ENCODE results near the gene STK38. TPM values are rescaled to one million over a fixed set of nuclear protein-coding genes. Genes with fewer than 3 reads are reported as not detected.

The STK38 gene
- total RNA-seq, 1 donor from 2014 or later = 41.4 TPM

- H3K27ac Mint-ChIP-seq (ENCODE audit: unreplicated experiment) = no peak overlapping the region
- peaks cover 24% of the 10 kb centered on the region for H3K36me3 Mint-ChIP-seq (ENCODE audit: low read depth, unreplicated experiment)
- TF ChIP-seq CTCF (IDR thresholded peaks at IDR 0.05; ENCODE audit: unreplicated experiment) = no peak
- no peaks in the 10 kb centered on the region for H3K9me3 Mint-ChIP-seq (ENCODE audit: unreplicated experiment)
- peaks cover 2% of the 10 kb centered on the region for H3K4me1 Mint-ChIP-seq (ENCODE audit: unreplicated experiment)
- H3K27me3 Mint-ChIP-seq (ENCODE audit: unreplicated experiment) = no peaks in the 10 kb centered on the region
- DNase-seq (ENCODE audit: low spot score) = no peak
- H3K4me3 Mint-ChIP-seq (ENCODE audit: unreplicated experiment) = no peak overlapping the region
Observed at GRCh38 chr6:36516988-36517387, 30.3 kb downstream of the STK38 start.

GRCh38 chr6:36516559-36516958 lies 30.7 kb downstream of the STK38 start:
- H3K27ac Mint-ChIP-seq (ENCODE audit: unreplicated experiment) = no peak overlapping the region
- TF ChIP-seq CTCF (IDR thresholded peaks at IDR 0.05; ENCODE audit: unreplicated experiment) = no peak
- H3K4me1 Mint-ChIP-seq (ENCODE audit: unreplicated experiment) = peaks cover 2% of the 10 kb centered on the region
- no peak for DNase-seq (ENCODE audit: low spot score)
- H3K4me3 Mint-ChIP-seq (ENCODE audit: unreplicated experiment) = no peak overlapping the region
- peaks cover 28% of the 10 kb centered on the region for H3K36me3 Mint-ChIP-seq (ENCODE audit: low read depth, unreplicated experiment)
- H3K9me3 Mint-ChIP-seq (ENCODE audit: unreplicated experiment) = no peaks in the 10 kb centered on the region
- H3K27me3 Mint-ChIP-seq (ENCODE audit: unreplicated experiment) = no peaks in the 10 kb centered on the region

DNA sequence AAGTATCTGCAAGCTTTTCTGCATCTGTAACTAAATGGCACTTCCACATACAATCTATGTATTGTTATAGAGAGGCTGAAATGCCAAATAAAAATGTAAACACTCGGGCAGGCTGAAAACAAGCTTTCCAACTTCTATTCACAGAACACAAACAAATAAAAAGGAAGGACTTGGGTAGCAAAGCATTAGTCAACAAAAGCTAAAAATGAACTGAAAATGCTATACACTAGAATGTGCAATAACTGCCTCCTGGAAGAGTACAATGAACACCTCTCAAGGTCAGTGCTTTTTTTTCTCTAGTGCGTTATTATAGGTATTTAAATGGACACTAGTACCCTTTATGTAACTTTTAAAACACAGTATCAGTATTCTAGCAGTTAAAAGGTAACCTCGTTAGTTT lies 31.4 kb downstream of the STK38 start:
- Mint-ChIP-seq H3K4me1 (ENCODE audit: unreplicated experiment) (peaks cover 2% of the 10 kb centered on the region), H3K36me3 (ENCODE audit: low read depth, unreplicated experiment) (peaks cover 31% of the 10 kb centered on the region), H3K4me3 (ENCODE audit: unreplicated experiment) (peak overlapping the region; percentile 31), H3K27me3 (ENCODE audit: unreplicated experiment) (no peaks in the 10 kb centered on the region), H3K27ac (ENCODE audit: unreplicated experiment) (no peak overlapping the region), H3K9me3 (ENCODE audit: unreplicated experiment) (no peaks in the 10 kb centered on the region)
- DNase-seq (ENCODE audit: low spot score) = no peak
- no peak for TF ChIP-seq CTCF (IDR thresholded peaks at IDR 0.05; ENCODE audit: unreplicated experiment)

DNA sequence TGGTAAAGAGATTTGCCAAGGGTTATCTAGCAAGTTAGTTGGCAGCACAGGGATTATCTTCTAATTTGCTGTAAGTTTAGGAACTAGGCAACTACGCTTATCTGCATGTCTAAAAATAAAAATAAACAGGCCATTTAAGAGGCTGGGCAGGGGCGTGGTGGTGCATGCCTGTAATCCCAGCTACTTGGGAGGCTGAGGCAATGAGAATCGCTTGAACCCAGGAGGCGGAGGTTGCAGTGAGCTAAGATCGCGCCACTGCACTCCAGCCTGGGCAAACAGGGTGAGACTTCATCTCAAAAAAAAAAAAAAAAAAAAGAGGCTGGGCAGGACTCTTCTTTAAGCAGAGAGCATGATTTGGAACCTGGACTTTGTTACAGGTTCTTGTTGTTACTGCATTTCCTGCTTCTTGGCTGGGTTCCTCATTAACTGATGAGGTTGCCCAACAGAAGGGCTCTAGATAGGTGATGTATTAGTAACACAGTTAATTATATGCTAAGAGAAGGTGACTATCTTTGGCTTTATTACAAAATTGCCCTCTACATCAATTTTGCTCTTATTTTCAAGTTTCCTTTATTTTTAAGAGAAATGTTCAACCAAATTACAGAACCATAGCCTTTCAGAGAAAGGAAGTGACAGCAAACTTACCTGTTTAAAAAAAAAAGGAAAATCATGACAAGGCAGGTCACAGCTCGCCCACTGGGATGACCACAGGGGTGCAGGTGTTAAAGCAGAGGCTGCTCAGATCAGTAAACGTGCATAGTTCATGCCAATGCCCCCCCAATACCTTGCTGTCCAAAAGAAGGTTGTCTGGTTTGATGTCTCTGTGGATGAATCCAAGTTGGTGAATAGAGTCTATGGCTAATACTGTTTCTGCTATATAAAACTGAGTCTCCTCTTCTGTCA lies 32.5 kb downstream of the STK38 start:
- peaks cover 35% of the 10 kb centered on the region for H3K36me3 Mint-ChIP-seq (ENCODE audit: low read depth, unreplicated experiment)
- no peak for DNase-seq (ENCODE audit: low spot score)
- no peaks in the 10 kb centered on the region for H3K9me3 Mint-ChIP-seq (ENCODE audit: unreplicated experiment)
- H3K4me1 Mint-ChIP-seq (ENCODE audit: unreplicated experiment) = no peaks in the 10 kb centered on the region
- no peaks in the 10 kb centered on the region for H3K27me3 Mint-ChIP-seq (ENCODE audit: unreplicated experiment)
- H3K4me3 Mint-ChIP-seq (ENCODE audit: unreplicated experiment) = no peak overlapping the region
- H3K27ac Mint-ChIP-seq (ENCODE audit: unreplicated experiment) = no peak overlapping the region
- no peak for TF ChIP-seq CTCF (IDR thresholded peaks at IDR 0.05; ENCODE audit: unreplicated experiment)

GRCh38 chr6:36510365-36510764 lies 36.9 kb downstream of the STK38 start:
- no peak for DNase-seq (ENCODE audit: low spot score)
- Mint-ChIP-seq H3K9me3 (ENCODE audit: unreplicated experiment) (no peaks in the 10 kb centered on the region), H3K27ac (ENCODE audit: unreplicated experiment) (no peak overlapping the region), H3K36me3 (ENCODE audit: low read depth, unreplicated experiment) (peaks cover 55% of the 10 kb centered on the region), H3K4me1 (ENCODE audit: unreplicated experiment) (peaks cover 9% of the 10 kb centered on the region), H3K27me3 (ENCODE audit: unreplicated experiment) (no peaks in the 10 kb centered on the region), H3K4me3 (ENCODE audit: unreplicated experiment) (peak overlapping the region; percentile 37)
- TF ChIP-seq CTCF (IDR thresholded peaks at IDR 0.05; ENCODE audit: unreplicated experiment) = no peak

Measured in endothelial cell (in vitro differentiated cells).